HG02884 (cell line): ENCODE data around the gene RETREG3.

Experiments
- ATAC-seq: cut with Tn5 transposase; IDR thresholded peaks from one replicate; pipeline ENCODE4 v1.9.1; 2021; ENCODE audit warnings: mild to moderate bottlenecking, moderate library complexity; ENCODE audit not compliant: unreplicated experiment

Gene RETREG3

GRCh38 chr17:42613699-42614295 is 4.6 kb upstream of the RETREG3 start:
- no peak for ATAC-seq

DNA sequence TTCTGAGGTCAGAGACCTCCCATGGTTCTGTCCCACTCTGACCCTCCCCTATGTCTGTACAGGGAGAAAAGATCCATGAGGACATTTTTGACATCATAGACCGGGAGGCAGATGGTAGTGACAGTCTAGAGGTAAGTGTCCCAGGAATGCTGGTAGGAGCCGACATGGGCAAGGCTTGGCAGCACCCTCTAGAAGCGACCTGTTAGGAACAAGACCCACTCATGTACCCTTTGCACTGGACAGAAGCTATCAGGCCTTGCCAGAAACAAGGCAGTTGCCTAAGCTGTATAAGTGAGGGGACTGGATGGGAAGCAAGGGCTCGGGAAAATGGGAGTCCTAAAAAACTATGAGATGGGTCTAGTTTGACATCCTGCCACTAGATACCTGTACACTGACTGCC is 2.8 kb upstream of the RETREG3 start:
- no peak for ATAC-seq

DNA sequence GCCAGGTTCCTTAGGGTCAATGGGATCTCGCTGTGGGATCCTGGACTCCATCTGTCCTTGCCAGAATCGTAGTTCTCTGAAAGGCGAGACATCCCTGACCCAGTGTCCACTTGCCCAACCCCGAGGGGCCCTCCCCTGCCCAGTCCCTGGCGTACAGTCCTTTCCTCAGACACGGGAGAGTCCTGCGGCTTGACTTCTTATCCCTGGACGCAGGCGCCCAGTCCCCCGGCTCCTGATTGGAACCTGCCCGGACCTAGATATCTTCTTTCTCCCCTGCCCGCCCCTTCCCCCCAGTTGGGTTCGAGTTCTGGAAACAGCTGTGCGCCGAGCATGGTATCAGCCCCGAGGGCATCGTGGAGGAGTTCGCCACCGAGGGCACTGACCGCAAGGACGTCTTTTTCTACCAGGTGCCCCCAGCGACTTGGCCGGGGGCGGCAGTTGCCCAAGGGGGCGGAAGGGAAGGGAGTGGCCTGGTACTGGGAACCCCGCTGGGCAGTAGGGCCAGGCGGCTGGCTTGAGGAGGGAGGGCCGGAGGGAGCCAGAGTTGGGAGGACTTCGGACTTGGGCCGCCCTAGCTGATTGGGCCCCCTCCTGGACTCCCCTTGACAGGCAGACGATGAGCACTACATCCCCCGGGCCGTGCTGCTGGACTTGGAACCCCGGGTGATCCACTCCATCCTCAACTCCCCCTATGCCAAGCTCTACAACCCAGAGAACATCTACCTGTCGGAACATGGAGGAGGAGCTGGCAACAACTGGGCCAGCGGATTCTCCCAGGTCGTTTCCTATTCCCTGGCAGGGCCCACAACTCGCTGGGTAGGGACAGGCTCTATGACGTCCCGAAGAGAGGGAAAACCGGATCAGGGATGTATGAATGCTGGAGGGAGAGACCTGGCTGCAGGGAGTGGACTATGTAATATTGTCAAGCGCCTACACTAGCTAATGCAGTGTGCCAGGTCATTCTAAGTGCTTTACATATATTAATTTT is 934 bp upstream of the RETREG3 start:
- peak; percentile 5 for ATAC-seq

GRCh38 chr17:42608305-42609181 is 631 bp downstream of the RETREG3 start:
- peak; percentile 36 for ATAC-seq

DNA sequence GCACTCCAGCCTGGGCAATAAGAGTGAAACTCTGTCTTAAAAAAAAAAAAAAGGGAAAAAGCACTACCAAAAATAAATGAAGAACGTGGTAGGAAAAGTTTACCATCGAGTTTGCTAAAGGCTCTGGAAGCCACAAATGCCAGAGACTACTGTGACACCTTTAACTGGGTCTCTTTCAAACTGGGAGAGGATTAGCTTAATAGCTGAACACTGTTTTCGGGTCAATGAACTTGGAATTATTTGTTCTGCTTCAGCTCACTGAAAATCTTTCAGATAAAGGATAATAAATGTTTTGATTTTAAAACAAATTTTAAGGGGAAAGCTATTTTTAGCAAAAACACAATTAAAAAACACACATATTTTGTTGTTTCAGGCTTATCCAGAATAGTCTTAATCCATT is 1.4 kb downstream of the RETREG3 start:
- no peak for ATAC-seq

GRCh38 chr17:42603318-42603717 is 5.9 kb downstream of the RETREG3 start:
- ATAC-seq: no peak

- ATAC-seq: no peak
These were observed 10.3 kb downstream of the RETREG3 start for GRCh38 chr17:42598905-42599304.

- ATAC-seq: no peak
These were observed 12.8 kb downstream of the RETREG3 start for GRCh38 chr17:42596386-42596785.

- no peak for ATAC-seq
These were observed 17.8 kb downstream of the RETREG3 start for GRCh38 chr17:42591411-42591810.

DNA sequence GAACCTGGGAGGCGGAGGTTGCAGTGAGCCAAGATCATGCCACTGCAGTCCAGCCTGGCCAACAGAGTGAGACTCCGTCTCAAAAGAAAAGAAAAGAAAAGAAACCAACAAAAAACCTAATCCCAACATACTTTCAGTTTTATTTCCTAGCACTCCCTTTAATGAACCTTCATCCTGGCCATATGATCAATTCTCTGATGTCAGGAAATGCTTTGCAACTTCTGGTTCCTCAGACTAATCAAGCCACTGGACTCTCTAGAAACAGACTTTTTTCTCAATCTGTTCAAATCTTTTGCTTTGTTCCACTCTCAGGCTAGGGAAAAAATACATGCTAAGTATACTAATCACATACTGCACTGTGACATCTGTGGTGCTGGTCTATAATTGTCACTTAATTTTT is 18.3 kb downstream of the RETREG3 start:
- ATAC-seq: no peak

DNA sequence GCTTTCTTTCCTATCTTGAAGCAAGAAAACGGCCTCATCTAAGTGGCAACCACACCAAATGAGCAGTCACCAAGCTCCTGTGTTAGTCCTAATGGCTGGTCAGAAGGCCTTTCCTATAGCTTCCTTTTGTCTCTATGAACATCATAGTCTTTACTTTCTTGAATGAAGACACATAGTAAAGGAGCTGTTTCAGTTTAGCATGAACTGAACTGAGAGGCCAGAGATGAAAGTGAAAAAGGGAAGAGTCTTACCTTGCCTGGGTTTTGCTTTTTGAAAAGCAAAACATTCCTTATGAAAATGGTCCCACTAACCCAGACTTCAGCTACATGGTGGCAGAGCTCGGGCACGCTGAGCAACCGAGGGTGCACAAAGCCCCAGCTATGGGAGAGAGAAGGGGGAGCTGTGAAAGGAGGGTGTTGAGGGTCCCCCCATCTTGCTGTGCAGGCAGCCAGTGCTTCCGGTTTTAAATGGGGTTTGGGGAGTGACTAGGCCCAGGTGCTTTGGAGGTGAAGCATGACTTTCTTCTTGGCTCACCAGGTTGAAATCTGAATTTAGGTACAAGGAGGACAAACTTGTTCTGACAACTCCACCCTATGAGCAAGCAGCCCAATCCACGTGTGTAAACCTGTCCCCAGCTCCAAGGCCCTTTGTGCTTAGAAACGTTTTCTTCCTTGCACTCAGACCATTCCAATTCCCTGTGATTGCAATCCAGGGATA is 22.5 kb downstream of the RETREG3 start:
- no peak for ATAC-seq

- ATAC-seq: no peak
These were observed 23.8 kb downstream of the RETREG3 start for GRCh38 chr17:42585353-42585752.

DNA sequence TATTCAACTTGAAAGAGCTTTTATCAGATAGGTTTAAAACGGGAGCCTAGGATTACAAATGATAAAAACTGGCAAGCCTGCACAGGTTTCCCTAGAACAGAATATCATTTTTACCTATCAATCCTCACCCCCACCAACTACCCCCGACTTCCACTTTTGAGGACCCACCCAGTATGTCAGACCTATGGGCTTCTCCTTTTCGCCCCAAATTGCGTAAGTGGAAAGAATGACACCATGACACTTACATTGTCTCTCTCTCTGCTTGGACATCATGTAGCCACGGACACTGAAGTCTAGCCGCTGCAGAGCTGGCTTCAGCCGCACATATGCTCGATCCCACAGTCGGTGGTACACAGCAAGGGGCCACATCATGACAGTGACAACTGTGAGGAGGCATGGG is 24.3 kb downstream of the RETREG3 start:
- ATAC-seq: no peak

DNA sequence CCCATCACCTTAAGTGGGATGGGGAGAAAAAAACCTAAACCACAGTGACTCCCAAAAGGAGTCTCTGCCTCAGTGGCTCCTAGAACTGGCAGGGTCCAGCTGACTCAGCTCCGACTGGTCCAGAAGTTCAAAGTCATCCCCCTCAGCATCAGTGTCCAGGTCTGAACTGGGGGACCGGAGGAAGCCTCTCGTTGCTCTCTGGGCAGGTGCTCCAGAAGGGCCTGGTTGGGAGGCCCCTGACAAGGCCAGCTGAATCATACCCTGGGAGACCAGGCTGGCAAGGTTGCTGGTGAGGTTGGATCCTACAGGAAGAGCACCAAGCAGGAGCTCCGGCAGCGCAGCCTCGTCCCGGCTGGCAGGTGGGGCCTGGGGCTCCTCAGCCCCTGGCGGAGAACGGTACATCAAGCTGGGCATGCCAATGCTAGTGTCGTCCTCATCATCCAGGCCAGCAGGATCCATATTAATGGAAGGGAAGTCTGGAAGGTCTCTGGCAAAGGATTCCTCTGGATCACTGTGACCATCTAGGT is 27.4 kb downstream of the RETREG3 start:
- no peak for ATAC-seq

DNA sequence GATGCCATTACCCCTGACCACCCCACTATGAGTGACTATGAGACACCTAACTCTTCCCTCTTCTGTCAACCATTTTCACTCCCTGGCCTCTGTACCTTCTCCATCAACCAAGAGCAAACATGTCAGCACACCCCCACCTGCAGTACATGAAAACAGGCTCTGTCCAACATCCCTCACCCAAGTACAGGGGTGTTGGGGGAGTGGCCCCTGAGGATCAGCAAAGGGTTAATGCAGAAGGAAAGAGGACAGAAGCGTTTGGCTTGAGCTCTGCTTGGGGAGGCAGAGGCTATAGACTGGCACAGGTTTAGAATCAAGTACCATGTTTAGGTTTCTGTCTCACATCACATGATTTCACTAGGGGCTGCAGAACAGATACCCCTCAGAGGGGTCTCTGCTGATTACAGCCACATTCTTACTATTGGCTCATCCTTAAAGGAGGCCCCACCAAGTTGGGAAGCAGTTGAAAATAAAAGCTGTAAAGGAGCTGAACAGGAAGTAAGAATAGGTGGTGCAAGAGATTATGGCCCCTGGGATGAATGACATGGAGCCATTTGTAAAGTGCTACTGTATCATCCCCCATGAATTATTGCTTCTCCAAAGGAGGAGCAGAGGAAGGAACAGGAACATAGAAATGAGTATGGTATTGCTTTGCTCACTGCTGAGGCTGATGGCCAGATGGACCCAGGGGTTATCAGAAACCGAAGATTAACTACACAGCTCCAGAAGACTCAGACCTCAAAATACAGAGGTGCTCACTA is 29.2 kb downstream of the RETREG3 start:
- ATAC-seq: no peak

DNA sequence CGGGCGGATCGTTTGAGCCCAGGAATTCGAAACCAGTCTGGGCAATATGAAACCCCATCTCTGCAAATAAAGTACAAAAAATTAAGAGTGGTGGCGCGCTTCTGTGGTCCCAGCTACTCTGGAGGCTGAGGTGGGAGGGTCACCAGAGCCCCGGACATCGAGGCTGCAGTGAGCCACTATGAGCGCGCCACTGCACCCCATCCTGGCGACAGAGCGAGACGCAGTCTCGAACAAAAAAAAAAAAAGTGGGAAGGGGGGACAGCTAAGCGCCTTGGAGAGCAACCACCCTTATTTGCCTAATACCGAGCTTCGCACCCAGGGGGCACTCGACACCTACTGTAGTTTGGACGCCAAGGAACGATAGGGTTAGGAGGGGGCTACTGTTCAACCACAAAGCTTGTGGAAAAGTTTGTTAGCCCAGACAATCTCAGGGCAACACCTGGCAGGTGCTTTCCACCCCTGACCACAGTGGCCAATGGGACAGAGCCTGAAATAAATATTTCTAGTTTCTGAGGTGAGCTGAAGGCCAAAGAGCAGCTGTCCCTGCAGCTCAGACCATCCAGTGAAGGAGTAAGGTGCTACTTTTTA is 30.8 kb downstream of the RETREG3 start:
- ATAC-seq: no peak

GRCh38 chr17:42577532-42578281 is 31.5 kb downstream of the RETREG3 start, which contains the start of gene PSMC3IP:
PSMC3IP (minus strand) TSS chr17:42577729; CDS start chr17:42577686, 43 bp downstream.
- ATAC-seq: peak; percentile 71

DNA sequence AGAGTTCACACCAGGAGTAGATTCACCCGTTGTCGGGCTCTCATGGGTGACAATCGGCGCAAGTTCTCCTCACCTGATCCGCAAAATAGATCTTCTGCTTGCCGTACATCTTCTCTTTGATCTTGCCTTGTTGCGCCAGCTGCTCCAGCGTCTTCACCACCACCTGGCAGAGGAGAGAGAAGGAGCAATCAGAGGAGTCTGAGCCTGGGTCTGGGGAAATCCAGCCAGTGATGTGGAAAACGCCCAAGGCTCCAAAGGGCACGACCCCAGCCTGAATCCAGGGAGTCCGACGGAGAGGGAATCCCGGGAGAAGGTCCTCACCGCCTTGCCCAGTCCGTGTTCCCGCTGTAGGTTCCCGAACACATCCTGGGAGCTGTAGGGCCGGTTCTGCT is 32.0 kb downstream of the RETREG3 start:
- ATAC-seq: no peak
